ENCODE results near the gene VPS51. TPM values are rescaled to one million over a fixed set of nuclear protein-coding genes. Genes with fewer than 3 reads are reported as not detected.

VPS51 gene
- total and polyA plus RNA-seq, 2 donors, result 107 to 167 TPM

- peaks cover 7% of the 10 kb centered on the region for H3K36me3 ChIP-seq (ENCODE audit: insufficient read depth)
- H3K4me3 ChIP-seq (ENCODE audit: low read depth, low read length), result no peak overlapping the region
- H3K4me1 ChIP-seq (ENCODE audit: insufficient read depth), result no peaks in the 10 kb centered on the region
- H3K27ac ChIP-seq (ENCODE audit: low read depth), result no peak overlapping the region
- no peak for DNase-seq (ENCODE audit: extremely low spot score)
- 67% methylated on average over 4 of the region's 4 CpGs for WGBS
Measured at GRCh38 chr11:65104628-65105027, 8.6 kb downstream of the VPS51 start.

GRCh38 chr11:65107078-65107477 is 11.1 kb downstream of the VPS51 start:
- H3K4me1 ChIP-seq (ENCODE audit: insufficient read depth), result no peaks in the 10 kb centered on the region
- peaks cover 7% of the 10 kb centered on the region for H3K36me3 ChIP-seq (ENCODE audit: insufficient read depth)
- DNase-seq (ENCODE audit: extremely low spot score), result no peak
- WGBS, result 93% methylated on average over 15 of the region's 15 CpGs
- no peak overlapping the region for H3K27ac ChIP-seq (ENCODE audit: low read depth)
- no peak overlapping the region for H3K4me3 ChIP-seq (ENCODE audit: low read depth, low read length)

- Histone ChIP-seq H3K27ac (ENCODE audit: low read depth) (no peak overlapping the region), H3K4me1 (ENCODE audit: insufficient read depth) (no peaks in the 10 kb centered on the region), H3K36me3 (ENCODE audit: insufficient read depth) (peaks cover 7% of the 10 kb centered on the region), H3K4me3 (ENCODE audit: low read depth, low read length) (no peak overlapping the region)
- no peak for DNase-seq (ENCODE audit: extremely low spot score)
- 94% methylated on average over 52 of the region's 52 CpGs for WGBS
Measured at GRCh38 chr11:65107751-65108468, 11.9 kb downstream of the VPS51 start.

GRCh38 chr11:65108469-65109123 is 12.6 kb downstream of the VPS51 start:
- no peak overlapping the region for H3K4me3 ChIP-seq (ENCODE audit: low read depth, low read length)
- no peaks in the 10 kb centered on the region for H3K4me1 ChIP-seq (ENCODE audit: insufficient read depth)
- WGBS, result 94% methylated on average over 38 of the region's 38 CpGs
- H3K27ac ChIP-seq (ENCODE audit: low read depth), result no peak overlapping the region
- no peak for DNase-seq (ENCODE audit: extremely low spot score)
- peaks cover 7% of the 10 kb centered on the region for H3K36me3 ChIP-seq (ENCODE audit: insufficient read depth)

- no peaks in the 10 kb centered on the region for H3K4me1 ChIP-seq (ENCODE audit: insufficient read depth)
- no peak for DNase-seq (ENCODE audit: extremely low spot score)
- H3K27ac ChIP-seq (ENCODE audit: low read depth), result no peak overlapping the region
- H3K4me3 ChIP-seq (ENCODE audit: low read depth, low read length), result no peak overlapping the region
- WGBS, result 90% methylated on average over 36 of the region's 36 CpGs
- peaks cover 7% of the 10 kb centered on the region for H3K36me3 ChIP-seq (ENCODE audit: insufficient read depth)
Measured at GRCh38 chr11:65109231-65110198, 13.5 kb downstream of the VPS51 start.

GRCh38 chr11:65110354-65110861 is 14.4 kb downstream of the VPS51 start:
- Histone ChIP-seq H3K27ac (ENCODE audit: low read depth) (no peak overlapping the region), H3K4me1 (ENCODE audit: insufficient read depth) (no peaks in the 10 kb centered on the region), H3K4me3 (ENCODE audit: low read depth, low read length) (no peak overlapping the region), H3K36me3 (ENCODE audit: insufficient read depth) (peaks cover 7% of the 10 kb centered on the region)
- 11% methylated on average over 18 of the region's 18 CpGs for whole genome bisulfite sequencing
- DNase-seq (ENCODE audit: extremely low spot score), result no peak

- 63% methylated on average over 31 of the region's 31 CpGs for WGBS
- H3K27ac ChIP-seq (ENCODE audit: low read depth), result no peak overlapping the region
- H3K4me3 ChIP-seq (ENCODE audit: low read depth, low read length), result no peak overlapping the region
- H3K36me3 ChIP-seq (ENCODE audit: insufficient read depth), result peaks cover 4% of the 10 kb centered on the region
- DNase-seq (ENCODE audit: extremely low spot score), result no peak
- H3K4me1 ChIP-seq (ENCODE audit: insufficient read depth), result no peaks in the 10 kb centered on the region
Measured at GRCh38 chr11:65111159-65111743, 15.2 kb downstream of the VPS51 start.

- Histone ChIP-seq H3K4me3 (ENCODE audit: low read depth, low read length) (peak within 1 kb of the TSS; percentile 26), H3K36me3 (ENCODE audit: insufficient read depth) (peaks cover 4% of the 10 kb centered on the region), H3K27ac (ENCODE audit: low read depth) (no peak within 1 kb of the TSS), H3K4me1 (ENCODE audit: insufficient read depth) (no peaks in the 10 kb centered on the region)
- under 1% methylated on average over 64 of the region's 64 CpGs for WGBS
- DNase-seq (ENCODE audit: extremely low spot score), result peak; percentile 82
Measured at GRCh38 chr11:65111744-65112545, 15.9 kb downstream of the VPS51 start, which contains the start of gene TM7SF2. Gene TM7SF2 (plus strand): TSS chr11:65111872. CDS start chr11:65112016, 144 bp downstream.

- Histone ChIP-seq H3K36me3 (ENCODE audit: insufficient read depth) (peaks cover 4% of the 10 kb centered on the region), H3K4me3 (ENCODE audit: low read depth, low read length) (peak overlapping the region; percentile 26), H3K4me1 (ENCODE audit: insufficient read depth) (no peaks in the 10 kb centered on the region), H3K27ac (ENCODE audit: low read depth) (no peak overlapping the region)
- no peak for DNase-seq (ENCODE audit: extremely low spot score)
- WGBS, result under 1% methylated on average over 57 of the region's 57 CpGs
Measured at GRCh38 chr11:65112546-65113360, 16.7 kb downstream of the VPS51 start.

GRCh38 chr11:65113361-65113756 is 17.3 kb downstream of the VPS51 start:
- Histone ChIP-seq H3K4me3 (ENCODE audit: low read depth, low read length) (no peak overlapping the region), H3K36me3 (ENCODE audit: insufficient read depth) (peaks cover 3% of the 10 kb centered on the region), H3K27ac (ENCODE audit: low read depth) (no peak overlapping the region), H3K4me1 (ENCODE audit: insufficient read depth) (no peaks in the 10 kb centered on the region)
- DNase-seq (ENCODE audit: extremely low spot score), result no peak
- WGBS, result 11% methylated on average over 14 of the region's 14 CpGs

GRCh38 chr11:65113839-65114238 is 17.8 kb downstream of the VPS51 start:
- no peak overlapping the region for H3K4me3 ChIP-seq (ENCODE audit: low read depth, low read length)
- H3K27ac ChIP-seq (ENCODE audit: low read depth), result no peak overlapping the region
- H3K36me3 ChIP-seq (ENCODE audit: insufficient read depth), result no peaks in the 10 kb centered on the region
- whole genome bisulfite sequencing, result 66% methylated on average over 6 of the region's 6 CpGs
- H3K4me1 ChIP-seq (ENCODE audit: insufficient read depth), result no peaks in the 10 kb centered on the region
- no peak for DNase-seq (ENCODE audit: extremely low spot score)

Data from urinary bladder (tissue), 4 donors.